ENCODE results near the gene ZNF319. TPM values are rescaled to one million over a fixed set of nuclear protein-coding genes. Genes with fewer than 3 reads are reported as not detected.

The ZNF319 gene
- total and polyA plus RNA-seq, 2 of the 13 experiments (the other 11 are each of a cell fraction or from before 2014, with no cell fraction given): 2.4 to 3.6 TPM

DNA sequence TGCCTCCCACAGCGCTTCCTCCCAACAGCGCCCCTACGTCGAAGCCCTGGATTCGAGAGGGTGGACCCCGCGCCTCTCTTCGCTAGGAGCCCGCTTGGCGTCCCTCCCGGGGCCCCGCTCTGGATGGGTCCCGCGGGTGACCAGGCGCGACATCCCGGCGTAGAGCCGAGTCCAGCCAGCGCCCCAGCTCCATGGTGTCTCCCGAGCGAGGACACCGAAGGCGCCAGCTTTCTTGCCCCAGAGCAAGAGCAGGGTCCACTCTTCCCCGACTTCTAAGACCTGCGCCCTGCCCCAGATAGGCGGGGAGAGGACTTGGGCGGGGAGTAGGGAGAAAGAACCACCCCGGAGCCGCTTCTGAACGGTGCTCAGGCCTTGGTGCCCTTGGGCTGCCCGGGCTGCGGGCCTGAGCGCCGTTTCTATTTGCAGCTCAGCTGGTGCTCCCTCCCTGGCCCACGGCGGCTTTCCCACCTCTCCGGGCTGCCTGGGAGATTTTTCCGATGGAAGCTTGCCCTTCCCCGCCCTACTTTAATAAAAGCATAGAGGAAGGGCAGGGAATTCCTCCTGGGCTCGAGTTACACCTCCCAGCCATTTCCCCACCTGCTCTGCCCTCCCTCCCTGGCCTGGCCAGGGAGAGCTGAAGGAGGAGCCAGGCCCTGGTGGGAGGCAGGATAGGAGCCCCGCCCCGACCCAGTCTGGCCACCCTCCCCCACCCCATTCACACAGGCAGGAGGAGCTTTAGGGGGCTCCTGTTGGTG is 26.9 kb upstream of the ZNF319 start (continued):
- TF ChIP-seq ETS1 (CRISPR knock-in tag; IDR thresholded peaks at IDR 0.05) (no peak), ZEB1 (IDR thresholded peaks at IDR 0.05; ENCODE audit: insufficient replicate concordance, low read depth) (no peak), HOMEZ (CRISPR knock-in tag; IDR thresholded peaks at IDR 0.05; ENCODE audit: low read depth) (no peak), MXD3 (CRISPR knock-in tag; IDR thresholded peaks at IDR 0.05) (no peak; the same call in 1 of the 2 replicates), ZFP36 (IDR thresholded peaks at IDR 0.05; ENCODE audit: borderline replicate concordance, low read depth, low read length, partially characterized antibody) (no peak), PITX1 (CRISPR knock-in tag; IDR thresholded peaks at IDR 0.05) (0 out of 2 replicates have a peak, but pooled peaks have one; percentile 8)
- TF ChIP-seq, protein P1, sequence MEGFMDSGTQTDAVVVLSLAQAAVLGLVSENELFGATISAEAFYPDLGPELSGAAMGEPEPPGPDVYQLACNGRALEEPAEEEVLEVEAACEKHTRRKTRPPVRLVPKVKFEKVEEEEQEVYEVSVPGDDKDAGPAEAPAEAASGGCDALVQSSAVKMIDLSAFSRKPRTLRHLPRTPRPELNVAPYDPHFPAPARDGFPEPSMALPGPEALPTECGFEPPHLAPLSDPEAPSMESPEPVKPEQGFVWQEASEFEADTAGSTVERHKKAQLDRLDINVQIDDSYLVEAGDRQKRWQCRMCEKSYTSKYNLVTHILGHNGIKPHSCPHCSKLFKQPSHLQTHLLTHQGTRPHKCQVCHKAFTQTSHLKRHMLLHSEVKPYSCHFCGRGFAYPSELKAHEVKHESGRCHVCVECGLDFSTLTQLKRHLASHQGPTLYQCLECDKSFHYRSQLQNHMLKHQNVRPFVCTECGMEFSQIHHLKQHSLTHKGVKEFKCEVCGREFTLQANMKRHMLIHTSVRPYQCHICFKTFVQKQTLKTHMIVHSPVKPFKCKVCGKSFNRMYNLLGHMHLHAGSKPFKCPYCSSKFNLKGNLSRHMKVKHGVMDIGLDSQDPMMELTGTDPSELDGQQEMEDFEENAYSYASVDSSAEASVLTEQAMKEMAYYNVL (CRISPR knock-in tag; IDR thresholded peaks at IDR 0.05; ENCODE audit: borderline replicate concordance): no peak
- TF ChIP-seq, protein P2, sequence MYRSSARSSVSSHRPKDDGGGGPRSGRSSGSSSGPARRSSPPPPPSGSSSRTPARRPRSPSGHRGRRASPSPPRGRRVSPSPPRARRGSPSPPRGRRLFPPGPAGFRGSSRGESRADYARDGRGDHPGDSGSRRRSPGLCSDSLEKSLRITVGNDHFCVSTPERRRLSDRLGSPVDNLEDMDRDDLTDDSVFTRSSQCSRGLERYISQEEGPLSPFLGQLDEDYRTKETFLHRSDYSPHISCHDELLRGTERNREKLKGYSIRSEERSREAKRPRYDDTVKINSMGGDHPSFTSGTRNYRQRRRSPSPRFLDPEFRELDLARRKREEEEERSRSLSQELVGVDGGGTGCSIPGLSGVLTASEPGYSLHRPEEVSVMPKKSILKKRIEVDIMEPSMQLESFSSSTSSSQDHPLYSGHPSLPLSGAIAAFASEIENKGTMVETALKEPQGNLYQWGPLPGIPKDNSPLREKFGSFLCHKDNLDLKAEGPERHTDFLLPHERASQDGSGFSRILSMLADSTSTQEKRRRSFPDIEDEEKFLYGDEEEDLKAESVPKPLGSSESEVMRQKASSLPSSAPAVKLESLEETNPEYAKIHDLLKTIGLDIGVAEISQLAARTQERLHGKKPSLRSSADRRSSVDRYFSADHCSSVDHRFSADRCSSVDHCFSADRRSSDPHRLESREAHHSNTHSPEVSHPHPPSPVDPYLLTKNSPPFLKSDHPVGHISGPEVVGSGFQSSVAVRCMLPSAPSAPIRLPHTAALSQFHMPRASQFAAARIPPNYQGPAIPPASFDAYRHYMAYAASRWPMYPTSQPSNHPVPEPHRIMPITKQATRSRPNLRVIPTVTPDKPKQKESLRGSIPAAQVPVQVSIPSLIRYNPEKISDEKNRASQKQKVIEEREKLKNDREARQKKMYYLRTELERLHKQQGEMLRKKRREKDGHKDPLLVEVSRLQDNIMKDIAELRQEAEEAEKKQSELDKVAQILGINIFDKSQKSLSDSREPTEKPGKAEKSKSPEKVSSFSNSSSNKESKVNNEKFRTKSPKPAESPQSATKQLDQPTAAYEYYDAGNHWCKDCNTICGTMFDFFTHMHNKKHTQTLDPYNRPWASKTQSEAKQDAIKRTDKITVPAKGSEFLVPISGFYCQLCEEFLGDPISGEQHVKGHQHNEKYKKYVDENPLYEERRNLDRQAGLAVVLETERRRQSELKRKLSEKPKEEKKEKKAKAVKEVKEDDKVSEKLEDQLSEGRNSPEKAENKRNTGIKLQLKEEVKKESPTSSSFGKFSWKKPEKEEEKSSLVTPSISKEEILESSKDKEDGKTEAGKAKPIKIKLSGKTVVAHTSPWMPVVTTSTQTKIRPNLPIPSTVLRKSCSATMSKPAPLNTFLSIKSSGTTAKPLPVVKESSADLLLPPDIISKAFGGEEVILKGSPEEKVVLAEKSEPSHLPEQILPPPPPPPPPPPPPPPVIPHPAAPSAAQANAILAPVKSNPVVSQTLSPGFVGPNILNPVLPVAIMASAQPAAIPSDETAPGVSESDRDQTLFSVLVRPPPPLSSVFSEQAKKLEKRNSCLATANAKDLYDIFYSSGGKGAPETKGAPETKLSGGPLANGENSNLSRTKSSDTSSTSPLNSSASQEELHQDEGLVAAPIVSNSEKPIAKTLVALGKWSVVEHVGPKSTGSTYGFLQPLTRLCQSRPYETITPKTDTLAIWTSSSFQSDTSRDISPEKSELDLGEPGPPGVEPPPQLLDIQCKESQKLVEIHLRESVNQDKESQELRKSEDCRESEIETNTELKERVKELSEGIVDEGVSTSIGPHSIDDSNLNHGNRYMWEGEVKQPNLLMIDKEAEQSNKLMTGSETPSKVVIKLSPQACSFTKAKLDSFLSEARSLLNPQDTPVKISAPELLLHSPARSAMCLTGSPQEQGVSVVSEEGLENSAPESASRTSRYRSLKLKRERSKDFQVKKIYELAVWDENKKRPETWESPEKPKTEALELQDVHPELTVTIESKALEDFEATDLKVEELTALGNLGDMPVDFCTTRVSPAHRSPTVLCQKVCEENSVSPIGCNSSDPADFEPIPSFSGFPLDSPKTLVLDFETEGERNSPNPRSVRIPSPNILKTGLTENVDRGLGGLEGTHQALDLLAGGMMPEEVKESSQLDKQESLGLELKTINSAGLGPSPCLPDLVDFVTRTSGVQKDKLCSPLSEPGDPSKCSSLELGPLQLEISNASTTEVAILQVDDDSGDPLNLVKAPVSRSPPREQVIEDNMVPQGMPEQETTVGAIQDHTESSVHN (CRISPR knock-in tag; IDR thresholded peaks at IDR 0.05): no peak
